H1 (cell line): ENCODE measurements around the gene PLCB1. TPM values are rescaled to one million over a fixed set of nuclear protein-coding genes. Genes with fewer than 3 reads are reported as not detected.
"Not testable (repeated sequence)": the region's sequence is repeated elsewhere in the genome, so short reads cannot be mapped to it uniquely, and the experiment has no call there.

Experiments
- CTCF ChIA-PET: fragments of 300-600 bp; sonication (Branson Sonifier 250); formaldehyde crosslinking; loops from one replicate; lab custom pipeline; 2021; ENCODE audit not compliant: partially characterized antibody; lab: Charles Lee
- POLR2A ChIA-PET: fragments of 300-600 bp; sonication (Branson Sonifier 250); formaldehyde crosslinking; loops from one replicate; lab custom pipeline; 2021; ENCODE audit warnings: inconsistent platforms; ENCODE audit not compliant: partially characterized antibody; lab: Charles Lee
- DNase-seq, 2 experiments: peaks; one replicate each; pipeline versions ENCODE4 v3.0.0 to v3.0.0-alpha.2; 2010 to 2022; ENCODE audit warnings: low spot score in 2 of 2, low read depth in 1 of 2, mixed read lengths in 1 of 2
- FAIRE-seq: peaks from 2 replicates; lab custom pipeline; 2011; peaks lifted over from hg19 to GRCh38; lab: Jason Lieb, UNC
- H2AFZ ChIP-seq: 2 replicates; pipeline ENCODE4 v1.8.1; 2012; ENCODE audit warnings: low read length, inconsistent platforms
- H2AK5ac ChIP-seq: 2 replicates; pipeline ENCODE4 v1.6.1; 2013; ENCODE audit warnings: low read depth, low read length
- H2BK120ac ChIP-seq: replicated peaks from 2 replicates; pipeline ENCODE3; 2013; ENCODE audit warnings: low read depth, low read length, inconsistent platforms
- H2BK12ac ChIP-seq: 2 replicates; pipeline ENCODE4 v1.6.1; 2013; ENCODE audit warnings: low read depth, low read length
- H2BK15ac ChIP-seq: 2 replicates; pipeline ENCODE4 v1.6.1; 2013; ENCODE audit warnings: low read length
- H2BK20ac ChIP-seq: 2 replicates; pipeline ENCODE4 v1.6.1; 2013; ENCODE audit warnings: low read length
- H2BK5ac ChIP-seq: 2 replicates; pipeline ENCODE4 v1.6.1; 2013; ENCODE audit warnings: low read depth, low read length
- H3K14ac ChIP-seq: 2 replicates; pipeline ENCODE4 v1.6.1; 2013; ENCODE audit warnings: inconsistent platforms; ENCODE audit not compliant: insufficient read length
- H3K18ac ChIP-seq: 2 replicates; pipeline ENCODE4 v1.6.1; 2013; ENCODE audit warnings: low read length; ENCODE audit errors: extremely low read depth
- H3K23ac ChIP-seq: 2 replicates; pipeline ENCODE4 v1.6.1; 2013; ENCODE audit warnings: inconsistent platforms; ENCODE audit not compliant: insufficient read length
- H3K23me2 ChIP-seq: 2 replicates; pipeline ENCODE4 v1.6.1; 2013; ENCODE audit warnings: low read depth, low read length
- H3K27ac ChIP-seq: 2 replicates; pipeline ENCODE4 v1.6.1; 2011; ENCODE audit warnings: low read depth, low read length, inconsistent platforms
- H3K27me3 ChIP-seq, 4 experiments: replicated peaks in 1 of 4; 1 replicate in 1 of 4; 2 replicates in 3 of 4; pipeline versions ENCODE4 v1.6.1 to v1.8.1; 2011 to 2013; ENCODE audit warnings: low read length in 3 of 4, mild to moderate bottlenecking in 3 of 4, inconsistent platforms in 2 of 4, mixed read lengths in 2 of 4, moderate library complexity in 1 of 4; ENCODE audit not compliant: control insufficient read depth in 3 of 4, insufficient read depth in 3 of 4; ENCODE audit errors: extremely low read depth in 1 of 4
- H3K36me3 ChIP-seq, 4 experiments: 2 replicates each; pipeline versions ENCODE4 v1.6.1 to v1.8.1; 2011 to 2013; ENCODE audit warnings: mild to moderate bottlenecking in 4 of 4, low read length in 3 of 4, moderate library complexity in 2 of 4, control low read depth in 1 of 4, inconsistent platforms in 1 of 4; ENCODE audit not compliant: insufficient read depth in 4 of 4, control insufficient read depth in 2 of 4
- H3K4ac ChIP-seq: replicated peaks from 2 replicates; pipeline ENCODE3; 2013; ENCODE audit warnings: low read length, low read depth, mixed read lengths, inconsistent platforms; ENCODE audit not compliant: insufficient read length
- H3K4me1 ChIP-seq, 4 experiments: replicated peaks in 1 of 4; 1 replicate in 1 of 4; 2 replicates in 3 of 4; pipeline versions ENCODE4 v1.6.1 to v1.8.1; 2011 to 2013; ENCODE audit warnings: low read length in 3 of 4, inconsistent platforms in 2 of 4, mixed read lengths in 1 of 4; ENCODE audit not compliant: insufficient read depth in 4 of 4, control insufficient read depth in 3 of 4
- H3K4me2 ChIP-seq, 2 experiments: 2 replicates each; pipeline versions ENCODE4 v1.6.1 to v1.8.1; 2011 to 2013; ENCODE audit warnings: low read depth in 2 of 2, low read length in 2 of 2, control low read depth in 1 of 2, inconsistent platforms in 1 of 2, mild to moderate bottlenecking in 1 of 2; ENCODE audit not compliant: insufficient read depth in 1 of 2
- H3K4me3 ChIP-seq, 4 experiments: fragments of 200-600, 300-600 bp in 1 of 4; sonication (generic), shearing (Covaris generic), sonication (Bioruptor Twin) in 1 of 4; 2 replicates each; pipeline versions ENCODE4 v1.5.1 to v1.8.1; 2011 to 2016; ENCODE audit warnings: low read length in 4 of 4, low read depth in 3 of 4, control low read depth in 2 of 4, inconsistent platforms in 2 of 4, mild to moderate bottlenecking in 2 of 4, mixed read lengths in 1 of 4, moderate library complexity in 1 of 4; ENCODE audit not compliant: insufficient read depth in 2 of 4; ENCODE audit errors: extremely low read depth in 1 of 4
- H3K56ac ChIP-seq: replicated peaks from 2 replicates; pipeline ENCODE3; 2013; ENCODE audit warnings: low read depth, mild to moderate bottlenecking, mixed read lengths, low read length, inconsistent platforms; ENCODE audit not compliant: insufficient read length
- H3K79me1 ChIP-seq: 2 replicates; pipeline ENCODE4 v1.6.1; 2013; ENCODE audit warnings: low read depth, low read length, control low read depth
- H3K79me2 ChIP-seq, 2 experiments: 2 replicates each; pipeline versions ENCODE4 v1.6.1 to v1.8.1; 2012 to 2013; ENCODE audit warnings: low read length in 2 of 2, mild to moderate bottlenecking in 2 of 2, inconsistent platforms in 1 of 2; ENCODE audit not compliant: insufficient read depth in 2 of 2, control insufficient read depth in 1 of 2
- H3K9ac ChIP-seq, 4 experiments: replicated peaks in 1 of 4; 1 replicate in 1 of 4; 2 replicates in 3 of 4; pipeline versions ENCODE4 v1.6.1 to v1.8.1; 2011 to 2013; ENCODE audit warnings: low read depth in 3 of 4, low read length in 3 of 4, control low read depth in 2 of 4, mild to moderate bottlenecking in 2 of 4, moderate library complexity in 2 of 4, inconsistent platforms in 1 of 4; ENCODE audit errors: extremely low read depth in 1 of 4
- H3K9me3 ChIP-seq, 2 experiments: 2 replicates each; pipeline versions ENCODE4 v1.6.1 to v1.8.1; 2012 to 2013; ENCODE audit warnings: mild to moderate bottlenecking in 2 of 2, moderate library complexity in 2 of 2, control low read depth in 1 of 2, inconsistent platforms in 1 of 2, low read depth in 1 of 2, low read length in 1 of 2, mixed read lengths in 1 of 2; ENCODE audit not compliant: insufficient read depth in 2 of 2
- H4K20me1 ChIP-seq, 2 experiments: replicated peaks in 1 of 2; 2 replicates each; pipeline versions ENCODE3 to v1.8.1; 2011 to 2013; ENCODE audit warnings: inconsistent platforms in 2 of 2, low read length in 2 of 2, mild to moderate bottlenecking in 1 of 2; ENCODE audit not compliant: insufficient read depth in 2 of 2, control insufficient read depth in 1 of 2
- H4K5ac ChIP-seq: 2 replicates; pipeline ENCODE4 v1.6.1; 2013; ENCODE audit warnings: low read length, low read depth, mixed read lengths, inconsistent platforms; ENCODE audit not compliant: insufficient read length
- H4K8ac ChIP-seq: 2 replicates; pipeline ENCODE4 v1.8.0; 2013; ENCODE audit warnings: mild to moderate bottlenecking, moderate library complexity, low read length, inconsistent platforms; ENCODE audit not compliant: insufficient read depth; ENCODE audit errors: extremely low read depth
- H4K91ac ChIP-seq: replicated peaks from 2 replicates; pipeline ENCODE3; 2013; ENCODE audit warnings: low read length, mixed read lengths, inconsistent platforms; ENCODE audit not compliant: insufficient read length
- HDAC2 ChIP-seq, 2 experiments: fragments of 300-600 bp in 1 of 2; sonication (generic) in 1 of 2; IDR thresholded peaks; 2 replicates each; pipeline ENCODE4 v1.6.1; 2011 to 2012; ENCODE audit warnings: low read depth in 2 of 2, low read length in 2 of 2, mild to moderate bottlenecking in 2 of 2, moderate library complexity in 2 of 2, borderline replicate concordance in 1 of 2, inconsistent platforms in 1 of 2
- WGBS, 2 experiments: shearing (Covaris generic) in 1 of 2; methylation state at CpG; one replicate each; pipeline versions ENCODE4 v1.1.6 to v1.1.7; 2013 to 2015; ENCODE audit warnings: low lambda C conversion rate in 2 of 2, mixed read lengths in 2 of 2, inconsistent platforms in 1 of 2, low coverage in 1 of 2, missing lambda C conversion rate in 1 of 2; ENCODE audit not compliant: insufficient replicate concordance in 2 of 2, insufficient coverage in 1 of 2, insufficient read length in 1 of 2; ENCODE audit errors: extremely low coverage in 1 of 2, missing lambda C conversion rate in 1 of 2; 5-methylcytosine and 5-hydroxymethylcytosine counted together
- polyA plus RNA-seq, 7 experiments: library from polyadenylated mRNA; depleted of rRNA in 3 of 7; stranded (reverse) in 5 of 7; unstranded in 2 of 7; fragments of >200 nt in 5 of 7; fragments of 200-250 nt in 2 of 7; gene quantifications; 1 replicate in 5 of 7; 2 replicates in 1 of 7; 4 replicates in 1 of 7; pipeline versions ENCODE4 v1.2.1 to v1.2.3, GENCODE V29; 2011 to 2013; ENCODE audit warnings: missing spikeins in 2 of 7, mixed read lengths in 2 of 7
- total RNA-seq: library from RNA; stranded (reverse); fragmentation: NEBNext Ultra II Directional; extraction: Animal tissue kit (Norgen Biotek cat#: 25700); gene quantifications from 2 replicates; pipeline ENCODE4 v1.2.1, GENCODE V29; 2021

PLCB1 gene
- total and polyA plus RNA-seq, 2 of the 8 experiments (the other 6 are each of a cell fraction or from before 2014, with no cell fraction given) = 2.6 to 9.1 TPM

- no peak for TF ChIP-seq HDAC2 (IDR thresholded peaks at IDR 0.05; ENCODE audit: borderline replicate concordance in 1 of 2, low read depth in 2 of 2, low read length in 2 of 2)
Observed at GRCh38 chr20:8851446-8851845, 719.4 kb downstream of the PLCB1 start (continued).

- H3K4me1 ChIP-seq, H3K79me1 ChIP-seq, H3K9ac ChIP-seq, H3K14ac ChIP-seq, H4K91ac ChIP-seq, H3K9me3 ChIP-seq, H2BK120ac ChIP-seq, H2BK12ac ChIP-seq, H4K5ac ChIP-seq, H3K27ac ChIP-seq, H3K4ac ChIP-seq, DNase-seq, H3K27me3 ChIP-seq, H3K4me3 ChIP-seq, H2BK15ac ChIP-seq, H4K20me1 ChIP-seq, H2AK5ac ChIP-seq, H3K18ac ChIP-seq, H2AFZ ChIP-seq, POLR2A ChIA-PET, H3K4me2 ChIP-seq, CTCF ChIA-PET, H2BK5ac ChIP-seq, H2BK20ac ChIP-seq, H3K23me2 ChIP-seq, H3K79me2 ChIP-seq, H3K36me3 ChIP-seq, H3K56ac ChIP-seq, H3K23ac ChIP-seq, H4K8ac ChIP-seq: not testable (repeated sequence)
- peak; percentile 36 for FAIRE-seq
- WGBS, 2 experiments = 95% methylated on average over 2 of the region's 2 CpGs; no CpG with 5 or more reads in 1 of the 2 experiments
Observed at GRCh38 chr20:8851919-8852318, 719.9 kb downstream of the PLCB1 start.
